Measurements from ENCODE around the gene ATP5IF1.

DNA sequence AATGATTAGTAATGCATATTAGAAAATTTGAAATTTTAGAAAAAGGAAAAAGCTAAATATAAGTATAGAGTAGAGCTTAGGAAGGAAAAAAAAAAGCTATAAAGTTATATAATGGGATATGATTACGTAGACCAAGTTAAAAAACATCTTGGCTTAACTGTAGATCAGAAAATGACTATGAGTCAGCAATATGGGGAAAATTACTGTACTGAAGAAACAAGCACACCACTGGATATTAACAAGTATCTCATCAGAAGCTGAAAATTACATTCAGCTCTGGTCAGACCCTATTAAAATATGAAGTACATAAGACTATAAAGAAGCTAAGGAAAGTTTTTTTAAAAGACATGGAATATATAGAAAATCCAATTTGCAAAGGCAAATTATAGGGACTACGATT, 22.6 kb upstream of the ATP5IF1 start:
- TF ChIP-seq, protein P1, sequence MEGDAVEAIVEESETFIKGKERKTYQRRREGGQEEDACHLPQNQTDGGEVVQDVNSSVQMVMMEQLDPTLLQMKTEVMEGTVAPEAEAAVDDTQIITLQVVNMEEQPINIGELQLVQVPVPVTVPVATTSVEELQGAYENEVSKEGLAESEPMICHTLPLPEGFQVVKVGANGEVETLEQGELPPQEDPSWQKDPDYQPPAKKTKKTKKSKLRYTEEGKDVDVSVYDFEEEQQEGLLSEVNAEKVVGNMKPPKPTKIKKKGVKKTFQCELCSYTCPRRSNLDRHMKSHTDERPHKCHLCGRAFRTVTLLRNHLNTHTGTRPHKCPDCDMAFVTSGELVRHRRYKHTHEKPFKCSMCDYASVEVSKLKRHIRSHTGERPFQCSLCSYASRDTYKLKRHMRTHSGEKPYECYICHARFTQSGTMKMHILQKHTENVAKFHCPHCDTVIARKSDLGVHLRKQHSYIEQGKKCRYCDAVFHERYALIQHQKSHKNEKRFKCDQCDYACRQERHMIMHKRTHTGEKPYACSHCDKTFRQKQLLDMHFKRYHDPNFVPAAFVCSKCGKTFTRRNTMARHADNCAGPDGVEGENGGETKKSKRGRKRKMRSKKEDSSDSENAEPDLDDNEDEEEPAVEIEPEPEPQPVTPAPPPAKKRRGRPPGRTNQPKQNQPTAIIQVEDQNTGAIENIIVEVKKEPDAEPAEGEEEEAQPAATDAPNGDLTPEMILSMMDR (conservative IDR thresholded peaks at IDR 0.05 in 1 of 2, IDR thresholded peaks at IDR 0.05 in 1 of 2; ENCODE audit: low read depth in 1 of 2, low read length in 2 of 2) = no peak
- no peak for TF ChIP-seq EZH2 (IDR thresholded peaks at IDR 0.05; ENCODE audit: low read length, missing control alignments)

Data from fibroblast of lung (primary cell).